Measurements from ENCODE around the gene DIS3L2.
"Not testable (repeated sequence)": the region's sequence is repeated elsewhere in the genome, so short reads cannot be mapped to it uniquely, and the experiment has no call there.

The DIS3L2 gene

GRCh38 chr2:231928901-231929725 lies 32.4 kb upstream of the DIS3L2 start:
- DNase-seq (ENCODE audit: low read depth) = no peak

- no peak for DNase-seq (ENCODE audit: low read depth)
Observed at GRCh38 chr2:231929961-231930592, 31.4 kb upstream of the DIS3L2 start.

GRCh38 chr2:231930593-231931281 lies 30.8 kb upstream of the DIS3L2 start:
- no peak for DNase-seq (ENCODE audit: low read depth)

- no peak for DNase-seq (ENCODE audit: low read depth)
Observed at GRCh38 chr2:231931481-231931915, 30.0 kb upstream of the DIS3L2 start.

GRCh38 chr2:231932711-231932970 lies 28.9 kb upstream of the DIS3L2 start:
- no peak for DNase-seq (ENCODE audit: low read depth)

GRCh38 chr2:231932985-231933915 lies 28.3 kb upstream of the DIS3L2 start:
- no peak for DNase-seq (ENCODE audit: low read depth)

- peak; percentile 9 for DNase-seq (ENCODE audit: low read depth)
Observed at GRCh38 chr2:231933916-231934401, 27.6 kb upstream of the DIS3L2 start.

- DNase-seq (ENCODE audit: low read depth) = no peak
Observed at GRCh38 chr2:231934441-231935206, 26.9 kb upstream of the DIS3L2 start.

- DNase-seq (ENCODE audit: low read depth) = no peak
Observed at GRCh38 chr2:231935207-231935524, 26.3 kb upstream of the DIS3L2 start.

GRCh38 chr2:231935815-231936214 lies 25.7 kb upstream of the DIS3L2 start:
- DNase-seq (ENCODE audit: low read depth) = no peak

GRCh38 chr2:231936491-231936890 lies 25.0 kb upstream of the DIS3L2 start:
- DNase-seq (ENCODE audit: low read depth) = no peak

- no peak for DNase-seq (ENCODE audit: low read depth)
Observed at GRCh38 chr2:231937057-231937456, 24.5 kb upstream of the DIS3L2 start.

GRCh38 chr2:231939022-231939421 lies 22.5 kb upstream of the DIS3L2 start:
- DNase-seq (ENCODE audit: low read depth) = no peak

GRCh38 chr2:231940795-231941194 lies 20.7 kb upstream of the DIS3L2 start:
- DNase-seq (ENCODE audit: low read depth) = no peak

- DNase-seq (ENCODE audit: low read depth) = no peak
Observed at GRCh38 chr2:231941673-231942072, 19.8 kb upstream of the DIS3L2 start.

GRCh38 chr2:231942180-231942579 lies 19.3 kb upstream of the DIS3L2 start:
- no peak for DNase-seq (ENCODE audit: low read depth)

GRCh38 chr2:231946241-231946814 lies 15.2 kb upstream of the DIS3L2 start:
- no peak for DNase-seq (ENCODE audit: low read depth)

- not testable (repeated sequence) for DNase-seq (ENCODE audit: low read depth)
Observed at GRCh38 chr2:231947112-231947511, 14.4 kb upstream of the DIS3L2 start.

GRCh38 chr2:231947694-231948093 lies 13.8 kb upstream of the DIS3L2 start:
- DNase-seq (ENCODE audit: low read depth) = no peak

- no peak for DNase-seq (ENCODE audit: low read depth)
Observed at GRCh38 chr2:231951452-231952035, 10.0 kb upstream of the DIS3L2 start.
